Spleen (tissue), 7 donors: ENCODE results near the gene MAEA.

Source experiments
- CTCF ChIP-seq, 11 experiments: fragments of 200-600 bp in 7 of 11; fragments of 450-650 bp in 4 of 11; sonication (generic) in 4 of 11; IDR thresholded peaks in 8 of 11; conservative IDR thresholded peaks in 3 of 11; 1 replicate in 7 of 11; 2 replicates in 4 of 11; pipeline versions ENCODE4 v1.4.0 to v1.8.0; 2016 to 2021; ENCODE audit warnings: antibody characterized with exemption in 11 of 11, inconsistent platforms in 4 of 11, mild to moderate bottlenecking in 1 of 11
- POLR2A ChIP-seq, 3 donors: fragments of 450-650 bp; IDR thresholded peaks; one replicate each; pipeline ENCODE4 v1.5.1; 2017; ENCODE audit warnings: antibody characterized with exemption in 3 of 3, mild to moderate bottlenecking in 1 of 3
- donor health status: DM: no; HTN: no; CAD: no; lungs with moderate emphysema.
- donor health status: DM: no; HTN: no; CAD: no.
- donor health status: DM: no; HTN: no; CAD: no.

DNA sequence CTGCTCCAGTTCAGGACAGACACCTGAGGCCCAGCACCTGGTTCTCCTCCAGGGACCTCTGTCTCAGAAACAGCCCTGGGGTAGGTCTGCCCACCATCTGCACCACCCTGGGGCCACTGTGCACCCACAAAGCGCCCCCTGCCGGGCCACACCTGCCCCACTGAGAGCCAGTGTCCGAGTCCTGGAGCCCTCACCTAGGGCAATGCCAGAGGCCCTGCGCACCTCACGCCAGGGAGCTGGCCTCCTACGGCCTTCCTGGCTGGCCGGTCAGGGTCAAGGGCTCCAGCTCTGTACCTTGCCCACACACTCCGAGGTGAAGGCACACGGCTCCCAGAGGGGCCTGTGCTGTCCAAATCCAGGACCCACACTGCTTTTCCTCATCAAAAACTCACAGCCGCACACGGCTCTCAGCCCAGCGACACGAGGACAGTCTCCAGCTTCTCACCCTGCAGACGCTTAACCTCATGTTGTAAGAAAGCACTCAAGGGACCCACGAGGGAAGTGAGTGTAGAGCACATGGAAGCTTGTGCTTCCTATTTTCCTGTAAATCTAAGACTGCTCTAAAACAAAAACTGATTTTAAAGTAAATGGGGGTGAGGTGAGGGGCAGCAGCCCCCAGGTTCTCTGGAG is 46.1 kb upstream of the MAEA start:
- no peak for TF ChIP-seq CTCF (IDR thresholded peaks at IDR 0.05 in 8 of 11, conservative IDR thresholded peaks at IDR 0.05 in 3 of 11)
- no peak for TF ChIP-seq POLR2A (IDR thresholded peaks at IDR 0.05)
